Neural cell (in vitro differentiated cells): Measurements from ENCODE around the gene ACVRL1. TPM values are rescaled to one million over a fixed set of nuclear protein-coding genes. Genes with fewer than 3 reads are reported as not detected.

Source experiments
- H2AFZ ChIP-seq: fragments of 200-600, 300-800 bp; sonication (generic), shearing (Covaris generic); 2 replicates; pipeline ENCODE4 v1.6.0; 2014; ENCODE audit warnings: low read depth, mild to moderate bottlenecking, antibody characterized with exemption, low read length, moderate library complexity
- H3F3A ChIP-seq: fragments of 200-600 bp; shearing (Covaris generic); 2 replicates; pipeline ENCODE4 v1.6.1; 2016; ENCODE audit warnings: mild to moderate bottlenecking, moderate library complexity, mixed read lengths, antibody characterized with exemption, low read length; ENCODE audit not compliant: insufficient read depth, poor library complexity, severe bottlenecking
- H3K27ac ChIP-seq: fragments of 200-600, 300-800 bp; sonication (generic), shearing (Covaris generic); 2 replicates; pipeline ENCODE4 v1.5.1; 2014; ENCODE audit warnings: mild to moderate bottlenecking, low read length, moderate library complexity
- H3K27me3 ChIP-seq: fragments of 300-800, 200-600 bp; sonication (generic), shearing (Covaris generic); 2 replicates; pipeline ENCODE4 v1.6.0; 2014; ENCODE audit warnings: mild to moderate bottlenecking, low read depth, low read length, moderate library complexity; ENCODE audit not compliant: insufficient read depth
- H3K36me3 ChIP-seq: fragments of 300-800, 200-600 bp; sonication (generic), shearing (Covaris generic); 2 replicates; pipeline ENCODE4 v1.5.1; 2014; ENCODE audit warnings: mild to moderate bottlenecking, antibody characterized with exemption, low read length, moderate library complexity; ENCODE audit not compliant: insufficient read depth
- H3K4me2 ChIP-seq: fragments of 300-800, 200-600 bp; sonication (generic), shearing (Covaris generic); 2 replicates; pipeline ENCODE4 v1.6.0; 2014; ENCODE audit warnings: mild to moderate bottlenecking, low read length
- H3K4me3 ChIP-seq: fragments of 300-800, 200-600 bp; sonication (generic), shearing (Covaris generic); 2 replicates; pipeline ENCODE4 v1.5.1; 2014; ENCODE audit warnings: mild to moderate bottlenecking, low read length, moderate library complexity
- H3K79me2 ChIP-seq: fragments of 200-600 bp; shearing (Covaris generic); replicated peaks from 2 replicates; pipeline ENCODE4 v1.6.0; 2014; ENCODE audit warnings: mild to moderate bottlenecking, low read length, moderate library complexity; ENCODE audit not compliant: insufficient read depth
- H3K9ac ChIP-seq: fragments of 300-800, 200-600 bp; sonication (generic), shearing (Covaris generic); 2 replicates; pipeline ENCODE4 v1.6.1; 2016; ENCODE audit warnings: mild to moderate bottlenecking, low read length, mixed read lengths
- H3K9me2 ChIP-seq: fragments of 200-600 bp; shearing (Covaris generic); 2 replicates; pipeline ENCODE4 v1.6.1; 2016; ENCODE audit warnings: mild to moderate bottlenecking, low read length, mixed read lengths; ENCODE audit not compliant: insufficient read depth
- H3K9me3 ChIP-seq: fragments of 200-600, 300-800 bp; sonication (generic), shearing (Covaris generic); 2 replicates; pipeline ENCODE4 v1.6.1; 2016; ENCODE audit warnings: mild to moderate bottlenecking, mixed run types, low read length, moderate library complexity, mixed read lengths
- H4K20me1 ChIP-seq: fragments of 200-600 bp; shearing (Covaris generic); 2 replicates; pipeline ENCODE4 v1.6.1; 2016; ENCODE audit warnings: mild to moderate bottlenecking, mixed run types; ENCODE audit not compliant: insufficient read depth
- EP300 ChIP-seq: fragments of 450-650 bp; conservative IDR thresholded peaks from 2 replicates; pipeline ENCODE4 v1.6.1; 2014; ENCODE audit warnings: antibody characterized with exemption, mild to moderate bottlenecking, moderate library complexity; ENCODE audit not compliant: poor library complexity, severe bottlenecking
- EZH2 ChIP-seq: fragments of 200-600, 300-800 bp; shearing (Covaris generic), sonication (generic); IDR thresholded peaks from 2 replicates; pipeline ENCODE4 v1.6.1; 2014; ENCODE audit warnings: antibody characterized with exemption, low read length, borderline replicate concordance, mild to moderate bottlenecking; ENCODE audit not compliant: insufficient read depth, poor library complexity, severe bottlenecking
- MXI1 ChIP-seq: fragments of 450-650 bp; conservative IDR thresholded peaks from 2 replicates; pipeline ENCODE4 v1.6.1; 2014; ENCODE audit warnings: antibody characterized with exemption, mild to moderate bottlenecking; ENCODE audit not compliant: poor library complexity, severe bottlenecking
- POLR2AphosphoS5 ChIP-seq: IDR thresholded peaks from 2 replicates; pipeline ENCODE4 v1.6.1; 2012
- RAD21 ChIP-seq: fragments of 450-650 bp; conservative IDR thresholded peaks from 2 replicates; pipeline ENCODE4 v1.6.1; 2014; ENCODE audit warnings: antibody characterized with exemption, mild to moderate bottlenecking, moderate library complexity
- SMC3 ChIP-seq: fragments of 450-650 bp; conservative IDR thresholded peaks from 2 replicates; pipeline ENCODE4 v1.6.1; 2014; ENCODE audit warnings: antibody characterized with exemption, mild to moderate bottlenecking, moderate library complexity; ENCODE audit not compliant: poor library complexity
- TAF1 ChIP-seq: IDR thresholded peaks from 2 replicates; pipeline ENCODE4 v1.6.1; 2012; ENCODE audit warnings: low read depth
- polyA plus RNA-seq: library from polyadenylated mRNA; depleted of rRNA; stranded (reverse); fragments of >200 nt; gene quantifications from 2 replicates; pipeline ENCODE4 v1.2.3, GENCODE V29; 2014
- TF ChIP-seq, protein P1 (sequence below): IDR thresholded peaks from 2 replicates; pipeline ENCODE4 v1.6.1; 2012; ENCODE audit warnings: borderline replicate concordance
- TF ChIP-seq, protein P2 (sequence below): fragments of 450-650 bp; IDR thresholded peaks from 2 replicates; pipeline ENCODE4 v1.5.1; 2014; ENCODE audit warnings: antibody characterized with exemption, mild to moderate bottlenecking, moderate library complexity; ENCODE audit not compliant: poor library complexity, severe bottlenecking

ACVRL1 gene
- polyA plus RNA-seq, 1 donor from 2014 or later: not detected

DNA sequence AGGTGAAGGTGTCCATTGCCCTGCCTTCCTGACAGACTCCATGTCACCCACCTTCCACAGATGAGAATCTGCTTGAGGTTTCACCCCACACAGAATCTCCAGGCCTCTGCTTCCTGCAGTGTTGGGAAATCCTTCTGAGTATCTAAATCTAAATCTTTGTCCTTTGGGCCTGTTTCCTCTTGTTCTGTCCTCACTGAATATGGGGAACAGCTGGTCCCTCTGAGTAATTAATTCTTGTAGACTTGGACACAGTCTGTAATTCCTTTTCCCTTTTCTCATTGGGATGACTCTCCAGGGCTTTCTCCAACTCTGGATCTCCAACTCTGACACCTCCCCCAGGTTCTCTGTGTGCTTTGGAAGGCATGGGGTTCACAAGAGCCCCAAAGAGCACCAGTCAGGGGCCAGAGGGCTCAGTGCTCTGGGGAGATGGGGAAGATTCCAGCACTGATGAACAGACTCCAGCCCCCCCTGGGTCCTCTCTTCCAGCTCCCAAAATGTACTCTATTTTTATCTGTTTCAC, 2.3 kb upstream of the ACVRL1 start:
- no peak for TF ChIP-seq RAD21
- no peak for TF ChIP-seq EP300
- TF ChIP-seq, protein P1, sequence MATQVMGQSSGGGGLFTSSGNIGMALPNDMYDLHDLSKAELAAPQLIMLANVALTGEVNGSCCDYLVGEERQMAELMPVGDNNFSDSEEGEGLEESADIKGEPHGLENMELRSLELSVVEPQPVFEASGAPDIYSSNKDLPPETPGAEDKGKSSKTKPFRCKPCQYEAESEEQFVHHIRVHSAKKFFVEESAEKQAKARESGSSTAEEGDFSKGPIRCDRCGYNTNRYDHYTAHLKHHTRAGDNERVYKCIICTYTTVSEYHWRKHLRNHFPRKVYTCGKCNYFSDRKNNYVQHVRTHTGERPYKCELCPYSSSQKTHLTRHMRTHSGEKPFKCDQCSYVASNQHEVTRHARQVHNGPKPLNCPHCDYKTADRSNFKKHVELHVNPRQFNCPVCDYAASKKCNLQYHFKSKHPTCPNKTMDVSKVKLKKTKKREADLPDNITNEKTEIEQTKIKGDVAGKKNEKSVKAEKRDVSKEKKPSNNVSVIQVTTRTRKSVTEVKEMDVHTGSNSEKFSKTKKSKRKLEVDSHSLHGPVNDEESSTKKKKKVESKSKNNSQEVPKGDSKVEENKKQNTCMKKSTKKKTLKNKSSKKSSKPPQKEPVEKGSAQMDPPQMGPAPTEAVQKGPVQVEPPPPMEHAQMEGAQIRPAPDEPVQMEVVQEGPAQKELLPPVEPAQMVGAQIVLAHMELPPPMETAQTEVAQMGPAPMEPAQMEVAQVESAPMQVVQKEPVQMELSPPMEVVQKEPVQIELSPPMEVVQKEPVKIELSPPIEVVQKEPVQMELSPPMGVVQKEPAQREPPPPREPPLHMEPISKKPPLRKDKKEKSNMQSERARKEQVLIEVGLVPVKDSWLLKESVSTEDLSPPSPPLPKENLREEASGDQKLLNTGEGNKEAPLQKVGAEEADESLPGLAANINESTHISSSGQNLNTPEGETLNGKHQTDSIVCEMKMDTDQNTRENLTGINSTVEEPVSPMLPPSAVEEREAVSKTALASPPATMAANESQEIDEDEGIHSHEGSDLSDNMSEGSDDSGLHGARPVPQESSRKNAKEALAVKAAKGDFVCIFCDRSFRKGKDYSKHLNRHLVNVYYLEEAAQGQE: no peak
- TF ChIP-seq POLR2AphosphoS5: no peak
- TF ChIP-seq MXI1: no peak
- TF ChIP-seq EZH2: no peak
- TF ChIP-seq, protein P2, sequence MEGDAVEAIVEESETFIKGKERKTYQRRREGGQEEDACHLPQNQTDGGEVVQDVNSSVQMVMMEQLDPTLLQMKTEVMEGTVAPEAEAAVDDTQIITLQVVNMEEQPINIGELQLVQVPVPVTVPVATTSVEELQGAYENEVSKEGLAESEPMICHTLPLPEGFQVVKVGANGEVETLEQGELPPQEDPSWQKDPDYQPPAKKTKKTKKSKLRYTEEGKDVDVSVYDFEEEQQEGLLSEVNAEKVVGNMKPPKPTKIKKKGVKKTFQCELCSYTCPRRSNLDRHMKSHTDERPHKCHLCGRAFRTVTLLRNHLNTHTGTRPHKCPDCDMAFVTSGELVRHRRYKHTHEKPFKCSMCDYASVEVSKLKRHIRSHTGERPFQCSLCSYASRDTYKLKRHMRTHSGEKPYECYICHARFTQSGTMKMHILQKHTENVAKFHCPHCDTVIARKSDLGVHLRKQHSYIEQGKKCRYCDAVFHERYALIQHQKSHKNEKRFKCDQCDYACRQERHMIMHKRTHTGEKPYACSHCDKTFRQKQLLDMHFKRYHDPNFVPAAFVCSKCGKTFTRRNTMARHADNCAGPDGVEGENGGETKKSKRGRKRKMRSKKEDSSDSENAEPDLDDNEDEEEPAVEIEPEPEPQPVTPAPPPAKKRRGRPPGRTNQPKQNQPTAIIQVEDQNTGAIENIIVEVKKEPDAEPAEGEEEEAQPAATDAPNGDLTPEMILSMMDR: no peak
- no peak for TF ChIP-seq SMC3
- no peak for TF ChIP-seq TAF1
- Histone ChIP-seq H3K27me3 (peaks cover 5% of the 10 kb centered on the region), H4K20me1 (no peaks in the 10 kb centered on the region), H3K36me3 (no peaks in the 10 kb centered on the region), H3K9me3 (no peaks in the 10 kb centered on the region), H3F3A (no peaks in the 10 kb centered on the region), H3K79me2 (no peaks in the 10 kb centered on the region), H3K27ac (no peak overlapping the region), H3K9me2 (no peaks in the 10 kb centered on the region), H2AFZ (no peak overlapping the region), H3K4me3 (no peak overlapping the region), H3K9ac (no peak overlapping the region), H3K4me2 (no peak overlapping the region)

DNA sequence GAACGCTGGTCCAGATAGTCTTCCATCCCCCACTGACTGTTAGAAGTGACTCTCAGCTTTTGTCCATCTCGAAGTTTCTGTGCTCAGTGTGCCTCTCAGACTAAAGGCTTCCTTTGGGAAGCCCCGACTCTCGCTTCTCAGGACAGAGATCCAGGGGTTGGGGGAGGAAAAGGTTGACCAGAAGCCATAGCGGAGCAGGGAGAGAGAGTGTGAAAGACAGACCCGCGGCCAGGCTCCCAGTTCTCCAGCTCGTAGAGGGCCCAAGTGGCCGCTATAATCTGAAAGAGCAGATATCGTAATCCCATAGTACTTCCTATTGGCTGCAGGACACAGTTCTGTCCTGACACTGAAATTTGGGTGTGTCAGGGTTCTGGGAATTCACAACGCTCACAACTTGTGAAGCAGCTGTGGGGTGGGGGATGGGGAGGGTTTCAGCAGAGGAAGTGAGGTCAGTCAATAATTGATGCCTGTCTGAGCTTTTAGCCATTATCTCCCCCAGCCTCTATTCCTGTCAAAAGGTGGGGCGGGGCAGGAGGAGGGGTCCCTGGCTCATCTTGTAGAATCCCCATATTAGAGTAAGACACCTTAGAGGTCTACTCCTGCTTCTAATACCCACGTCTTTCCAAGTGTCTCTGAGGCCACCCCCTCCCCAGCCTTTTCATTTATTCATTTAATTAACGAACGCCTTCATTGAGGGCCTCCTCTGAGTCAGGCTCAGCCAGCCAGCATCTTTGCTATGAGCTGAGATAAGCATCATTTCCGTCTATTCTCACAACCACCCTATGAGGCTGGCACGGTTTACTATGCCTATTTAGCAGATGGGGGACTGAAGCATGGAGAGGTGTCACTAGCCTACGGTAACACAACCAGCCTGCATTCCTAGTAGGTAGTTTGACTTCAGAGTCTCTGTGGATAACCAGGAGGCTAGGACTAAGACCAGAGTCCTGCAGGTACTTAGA, 1.6 kb upstream of the ACVRL1 start:
- Histone ChIP-seq H3F3A (no peaks in the 10 kb centered on the region), H3K9me2 (no peaks in the 10 kb centered on the region), H3K9me3 (no peaks in the 10 kb centered on the region), H3K4me3 (no peak overlapping the region), H3K4me2 (no peak overlapping the region), H3K27me3 (peaks cover 5% of the 10 kb centered on the region), H4K20me1 (no peaks in the 10 kb centered on the region), H3K36me3 (no peaks in the 10 kb centered on the region), H2AFZ (no peak overlapping the region), H3K79me2 (no peaks in the 10 kb centered on the region), H3K9ac (no peak overlapping the region), H3K27ac (no peak overlapping the region)
- no peak for TF ChIP-seq MXI1
- TF ChIP-seq, protein P2: no peak
- TF ChIP-seq EZH2: no peak
- TF ChIP-seq, protein P1: no peak
- TF ChIP-seq POLR2AphosphoS5: no peak
- TF ChIP-seq SMC3: no peak
- TF ChIP-seq RAD21: no peak
- TF ChIP-seq TAF1: no peak
- TF ChIP-seq EP300: no peak
